Osteocyte (in vitro differentiated cells): ENCODE measurements around the gene ARG2. TPM values are rescaled to one million over a fixed set of nuclear protein-coding genes. Genes with fewer than 3 reads are reported as not detected.

Source experiments
- DNase-seq: peaks from one replicate; pipeline ENCODE4 v3.0.0; 2021; ENCODE audit warnings: mixed read lengths; ENCODE audit not compliant: unreplicated experiment; ENCODE audit errors: extremely low spot score
- H3K27ac Mint-ChIP-seq: one replicate; pipeline ENCODE4 v1.8.0; 2021; ENCODE audit warnings: mild to moderate bottlenecking, mixed read lengths; ENCODE audit not compliant: unreplicated experiment
- H3K27me3 Mint-ChIP-seq: one replicate; pipeline ENCODE4 v1.8.0; 2021; ENCODE audit warnings: mixed read lengths; ENCODE audit not compliant: unreplicated experiment
- H3K36me3 Mint-ChIP-seq: one replicate; pipeline ENCODE4 v1.8.0; 2021; ENCODE audit warnings: mixed read lengths; ENCODE audit not compliant: unreplicated experiment
- H3K4me1 Mint-ChIP-seq: one replicate; pipeline ENCODE4 v1.8.0; 2021; ENCODE audit warnings: mixed read lengths; ENCODE audit not compliant: unreplicated experiment
- H3K4me3 Mint-ChIP-seq: one replicate; pipeline ENCODE4 v1.8.0; 2021; ENCODE audit warnings: mild to moderate bottlenecking, moderate library complexity, mixed read lengths; ENCODE audit not compliant: unreplicated experiment
- H3K9me3 Mint-ChIP-seq: one replicate; pipeline ENCODE4 v1.8.0; 2021; ENCODE audit warnings: mixed read lengths; ENCODE audit not compliant: unreplicated experiment
- total RNA-seq: library from RNA; stranded (reverse); gene quantifications from 2 replicates; pipeline ENCODE4 v1.2.1, GENCODE V29; 2021
- TF ChIP-seq, protein P1 (sequence below): fragments of 200-600 bp; sonication (generic); IDR thresholded peaks from 2 replicates; pipeline ENCODE4 v1.5.0; 2021; ENCODE audit warnings: antibody characterized with exemption, mild to moderate bottlenecking, moderate library complexity

ARG2 gene
- total RNA-seq, 1 donor from 2014 or later = 4.2 TPM

DNA sequence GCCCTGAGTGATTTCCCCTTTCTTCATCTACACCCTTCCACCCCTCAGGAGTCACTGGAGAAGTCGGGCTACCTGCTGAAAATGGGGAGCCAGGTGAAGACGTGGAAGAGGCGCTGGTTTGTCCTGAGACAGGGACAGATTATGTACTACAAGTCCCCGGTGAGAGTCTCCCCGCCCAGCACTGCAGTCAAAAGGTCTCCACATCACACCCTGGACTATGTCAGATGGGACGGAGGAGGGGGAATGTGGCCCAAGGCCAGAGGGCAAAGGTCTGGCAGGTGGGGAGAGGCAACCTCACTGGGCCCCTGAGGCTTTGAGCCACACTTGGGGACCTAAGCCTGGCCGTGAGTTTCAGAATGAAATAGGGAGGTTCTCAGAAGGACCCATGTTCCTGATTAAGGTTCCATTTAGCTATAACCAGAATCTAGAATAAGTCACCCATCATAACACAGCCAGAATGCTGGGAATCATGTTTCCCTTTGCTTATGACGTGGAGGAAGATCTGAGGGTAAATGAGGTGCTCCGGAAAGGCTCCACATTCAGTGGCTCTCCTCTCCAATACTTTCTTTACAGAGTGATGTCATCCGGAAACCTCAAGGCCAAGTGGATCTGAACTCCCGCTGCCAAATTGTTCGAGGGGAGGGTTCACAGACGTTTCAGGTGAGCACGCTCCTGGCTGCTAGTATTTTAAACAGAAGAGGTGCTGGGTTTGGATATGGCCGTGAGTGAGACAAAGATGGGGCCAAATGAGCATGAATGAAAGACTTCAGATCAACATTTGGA is 46.3 kb upstream of the ARG2 start:
- Mint-ChIP-seq H3K4me3 (no peak overlapping the region), H3K27ac (no peak overlapping the region), H3K9me3 (no peaks in the 10 kb centered on the region), H3K4me1 (no peaks in the 10 kb centered on the region), H3K27me3 (peaks cover 3% of the 10 kb centered on the region), H3K36me3 (no peaks in the 10 kb centered on the region)
- no peak for DNase-seq
- TF ChIP-seq, protein P1, sequence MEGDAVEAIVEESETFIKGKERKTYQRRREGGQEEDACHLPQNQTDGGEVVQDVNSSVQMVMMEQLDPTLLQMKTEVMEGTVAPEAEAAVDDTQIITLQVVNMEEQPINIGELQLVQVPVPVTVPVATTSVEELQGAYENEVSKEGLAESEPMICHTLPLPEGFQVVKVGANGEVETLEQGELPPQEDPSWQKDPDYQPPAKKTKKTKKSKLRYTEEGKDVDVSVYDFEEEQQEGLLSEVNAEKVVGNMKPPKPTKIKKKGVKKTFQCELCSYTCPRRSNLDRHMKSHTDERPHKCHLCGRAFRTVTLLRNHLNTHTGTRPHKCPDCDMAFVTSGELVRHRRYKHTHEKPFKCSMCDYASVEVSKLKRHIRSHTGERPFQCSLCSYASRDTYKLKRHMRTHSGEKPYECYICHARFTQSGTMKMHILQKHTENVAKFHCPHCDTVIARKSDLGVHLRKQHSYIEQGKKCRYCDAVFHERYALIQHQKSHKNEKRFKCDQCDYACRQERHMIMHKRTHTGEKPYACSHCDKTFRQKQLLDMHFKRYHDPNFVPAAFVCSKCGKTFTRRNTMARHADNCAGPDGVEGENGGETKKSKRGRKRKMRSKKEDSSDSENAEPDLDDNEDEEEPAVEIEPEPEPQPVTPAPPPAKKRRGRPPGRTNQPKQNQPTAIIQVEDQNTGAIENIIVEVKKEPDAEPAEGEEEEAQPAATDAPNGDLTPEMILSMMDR = no peak

DNA sequence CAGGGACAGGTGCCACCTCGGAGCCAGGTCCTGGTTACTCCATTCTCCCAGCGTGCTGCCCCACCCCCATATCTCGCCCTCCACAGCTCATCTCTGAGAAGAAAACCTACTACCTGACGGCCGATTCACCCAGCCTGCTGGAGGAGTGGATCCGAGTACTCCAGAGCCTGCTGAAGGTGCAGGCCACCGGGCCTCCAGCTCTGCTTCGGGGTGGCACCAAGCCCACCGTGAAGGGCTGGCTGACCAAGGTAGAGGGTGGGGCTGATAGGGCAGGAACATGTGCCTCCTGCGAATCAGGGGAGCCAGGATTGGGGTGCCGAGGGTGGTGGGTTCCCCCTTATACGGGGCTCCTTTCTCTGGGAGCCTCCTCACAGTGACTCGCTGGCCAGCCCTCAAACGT is 45.6 kb upstream of the ARG2 start:
- DNase-seq = no peak
- Mint-ChIP-seq H3K27ac (no peak overlapping the region), H3K36me3 (no peaks in the 10 kb centered on the region), H3K27me3 (peaks cover 3% of the 10 kb centered on the region), H3K9me3 (no peaks in the 10 kb centered on the region), H3K4me3 (no peak overlapping the region), H3K4me1 (no peaks in the 10 kb centered on the region)
- TF ChIP-seq, protein P1 = no peak

DNA sequence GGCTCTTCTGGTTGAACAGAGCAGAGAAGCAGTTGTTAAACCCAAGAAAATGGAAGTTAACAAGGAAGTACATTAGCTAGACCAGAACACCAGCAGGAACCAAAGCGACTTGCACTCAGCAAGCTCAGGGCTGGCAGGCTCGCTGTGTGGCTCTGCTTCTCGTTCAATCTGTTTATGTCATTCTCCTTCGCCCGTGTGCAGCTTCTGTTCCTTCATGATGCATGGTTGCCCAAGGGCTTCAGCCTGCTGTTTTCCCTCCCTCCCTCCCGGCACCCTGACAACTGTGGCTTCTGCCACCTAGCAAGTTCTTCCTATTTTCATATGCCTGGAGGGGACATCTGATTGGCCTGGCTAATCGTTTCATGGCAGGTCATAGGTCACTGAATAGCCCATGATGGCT is 44.9 kb upstream of the ARG2 start:
- Mint-ChIP-seq H3K9me3 (no peaks in the 10 kb centered on the region), H3K27ac (no peak overlapping the region), H3K4me1 (no peaks in the 10 kb centered on the region), H3K27me3 (peaks cover 3% of the 10 kb centered on the region), H3K36me3 (no peaks in the 10 kb centered on the region), H3K4me3 (no peak overlapping the region)
- no peak for DNase-seq
- TF ChIP-seq, protein P1 = no peak

DNA sequence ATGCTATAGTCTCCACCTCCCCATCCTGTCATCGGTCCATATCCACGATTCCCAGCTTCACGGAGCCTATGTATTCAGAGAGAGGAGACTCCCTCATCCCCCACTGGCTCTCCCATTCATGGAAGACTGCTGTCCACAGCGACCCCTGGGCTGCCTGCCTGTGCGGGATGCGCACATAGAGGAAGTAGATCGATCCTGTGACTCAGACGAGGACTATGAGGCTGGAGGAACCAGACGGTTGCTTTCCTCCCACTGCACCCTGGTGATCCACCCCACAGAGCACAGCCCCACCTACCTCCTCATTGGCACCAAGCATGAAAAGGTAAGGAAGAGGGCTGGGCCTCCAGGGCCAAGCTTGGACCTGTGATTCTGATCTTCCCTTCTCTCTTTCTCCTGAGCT is 44.0 kb upstream of the ARG2 start:
- peaks cover 3% of the 10 kb centered on the region for H3K27me3 Mint-ChIP-seq
- H3K4me3 Mint-ChIP-seq = no peak overlapping the region
- no peak overlapping the region for H3K27ac Mint-ChIP-seq
- H3K9me3 Mint-ChIP-seq = no peaks in the 10 kb centered on the region
- H3K36me3 Mint-ChIP-seq = no peaks in the 10 kb centered on the region
- no peaks in the 10 kb centered on the region for H3K4me1 Mint-ChIP-seq
- TF ChIP-seq, protein P1 = no peak
- no peak for DNase-seq

DNA sequence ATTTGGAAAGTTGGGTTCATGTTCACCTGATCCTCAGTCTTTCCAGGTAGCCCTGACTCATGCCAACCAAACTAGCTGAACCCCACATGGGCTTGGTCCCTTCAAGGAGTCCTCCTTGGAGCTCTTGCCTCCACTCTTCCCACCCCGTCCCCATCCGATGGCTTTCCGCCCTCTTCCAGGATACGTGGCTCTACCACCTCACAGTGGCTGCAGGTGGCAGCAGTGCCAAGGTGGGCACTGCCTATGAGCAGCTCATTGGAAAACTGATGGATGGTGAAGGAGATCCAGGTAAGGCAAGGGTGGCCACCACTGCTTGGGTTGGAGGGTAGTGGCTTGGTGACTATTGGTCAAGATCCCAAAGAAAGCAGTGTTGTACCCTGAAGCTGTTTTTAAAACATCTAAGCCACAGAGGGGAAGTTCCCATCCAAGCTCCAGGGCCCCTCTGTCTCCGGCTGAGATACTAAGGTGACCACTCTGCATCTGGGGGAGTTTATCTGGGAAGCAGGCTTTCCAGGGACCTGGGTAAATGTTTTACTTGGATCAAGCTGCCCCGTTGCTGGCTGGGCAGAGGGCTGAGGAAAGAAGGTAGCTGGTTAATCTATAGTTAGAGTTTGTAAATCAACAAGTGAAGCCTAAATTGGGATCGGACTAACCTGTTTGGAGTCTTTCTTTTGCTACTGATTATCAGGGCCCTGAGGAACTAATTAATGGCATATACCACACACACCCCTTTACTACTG is 43.3 kb upstream of the ARG2 start:
- H3K36me3 Mint-ChIP-seq = no peaks in the 10 kb centered on the region
- no peak overlapping the region for H3K4me3 Mint-ChIP-seq
- no peak overlapping the region for H3K27ac Mint-ChIP-seq
- TF ChIP-seq, protein P1 = no peak
- no peaks in the 10 kb centered on the region for H3K4me1 Mint-ChIP-seq
- no peak for DNase-seq
- no peaks in the 10 kb centered on the region for H3K9me3 Mint-ChIP-seq
- H3K27me3 Mint-ChIP-seq = no peaks in the 10 kb centered on the region
